Fibroblast of lung (primary cell): ENCODE results near the gene ABCD1. TPM values are rescaled to one million over a fixed set of nuclear protein-coding genes. Genes with fewer than 3 reads are reported as not detected.

Source experiments
- DNase-seq, 2 donors: peaks; one replicate each; pipeline versions ENCODE4 v3.0.0 to v3.0.0-alpha.2; 2010; ENCODE audit warnings: low read depth in 2 of 2
- H2AFZ ChIP-seq: 2 replicates; pipeline ENCODE4 v1.5.1; 2012; ENCODE audit warnings: low read length, control low read depth, inconsistent platforms
- H3K27ac ChIP-seq: 2 replicates; pipeline ENCODE4 v1.5.1; 2011; ENCODE audit warnings: low read length, control low read depth; ENCODE audit not compliant: insufficient read depth
- H3K27me3 ChIP-seq: 2 replicates; pipeline ENCODE4 v1.5.1; 2011; ENCODE audit warnings: mild to moderate bottlenecking, low read length; ENCODE audit not compliant: control insufficient read depth, insufficient read depth
- H3K36me3 ChIP-seq: 2 replicates; pipeline ENCODE4 v1.5.1; 2011; ENCODE audit warnings: low read length; ENCODE audit not compliant: control insufficient read depth, insufficient read depth
- H3K4me1 ChIP-seq: 2 replicates; pipeline ENCODE4 v1.5.1; 2011; ENCODE audit warnings: low read length; ENCODE audit not compliant: control insufficient read depth, insufficient read depth; ENCODE audit errors: extremely low read depth
- H3K4me2 ChIP-seq: 2 replicates; pipeline ENCODE4 v1.5.1; 2011; ENCODE audit warnings: low read length, control low read depth; ENCODE audit not compliant: insufficient read depth; ENCODE audit errors: extremely low read depth
- H3K4me3 ChIP-seq, 4 experiments: fragments of 200-600 bp in 1 of 4; sonication (generic) in 1 of 4; replicated peaks in 1 of 4; 2 replicates each; pipeline ENCODE4 v1.5.1; 2011 to 2016; ENCODE audit warnings: low read length in 4 of 4, low read depth in 3 of 4, mild to moderate bottlenecking in 3 of 4, control low read depth in 2 of 4, inconsistent platforms in 1 of 4, mixed read lengths in 1 of 4; ENCODE audit not compliant: insufficient read depth in 1 of 4; ENCODE audit errors: control extremely low read depth in 1 of 4
- H3K79me2 ChIP-seq: 2 replicates; pipeline ENCODE4 v1.5.1; 2012; ENCODE audit warnings: mild to moderate bottlenecking, low read length, inconsistent platforms; ENCODE audit not compliant: control insufficient read depth, insufficient read depth
- H3K9ac ChIP-seq: 2 replicates; pipeline ENCODE4 v1.5.1; 2011; ENCODE audit warnings: mild to moderate bottlenecking, low read length, control low read depth; ENCODE audit not compliant: insufficient read depth
- H3K9me3 ChIP-seq: 2 replicates; pipeline ENCODE4 v1.5.1; 2012; ENCODE audit warnings: low read depth, low read length; ENCODE audit not compliant: control insufficient read depth, insufficient read depth
- H4K20me1 ChIP-seq: 2 replicates; pipeline ENCODE4 v1.5.1; 2011; ENCODE audit warnings: low read length; ENCODE audit not compliant: control insufficient read depth, insufficient read depth; ENCODE audit errors: extremely low read depth
- EZH2 ChIP-seq: IDR thresholded peaks from 2 replicates; pipeline ENCODE4 v1.5.1; 2012; ENCODE audit warnings: low read length, control low read depth, mild to moderate bottlenecking; ENCODE audit errors: missing control alignments
- polyA plus RNA-seq, 2 donors: library from polyadenylated mRNA; depleted of rRNA in 1 of 2; stranded (reverse) in 1 of 2; unstranded in 1 of 2; fragments of >200 nt; gene quantifications; 2 replicates each; pipeline ENCODE4 v1.2.1, GENCODE V29; 2011 to 2012; ENCODE audit warnings: missing spikeins in 1 of 2
- total RNA-seq: library from RNA; depleted of rRNA; stranded (reverse); fragments of >200 nt; gene quantifications from 2 replicates; pipeline ENCODE4 v1.2.1, GENCODE V29; 2014
- TF ChIP-seq, protein P1 (sequence below), 2 donors: IDR thresholded peaks in 1 of 2; conservative IDR thresholded peaks in 1 of 2; 1 replicate in 1 of 2; 2 replicates in 1 of 2; pipeline ENCODE4 v1.5.1; 2011 to 2012; ENCODE audit warnings: low read length in 2 of 2, control low read depth in 1 of 2, inconsistent platforms in 1 of 2, low read depth in 1 of 2, mild to moderate bottlenecking in 1 of 2

ABCD1 gene
- total and polyA plus RNA-seq, 2 donors (not counting 1 experiment from before 2014, with no cell fraction given), result 4.0 to 12.7 TPM

DNA sequence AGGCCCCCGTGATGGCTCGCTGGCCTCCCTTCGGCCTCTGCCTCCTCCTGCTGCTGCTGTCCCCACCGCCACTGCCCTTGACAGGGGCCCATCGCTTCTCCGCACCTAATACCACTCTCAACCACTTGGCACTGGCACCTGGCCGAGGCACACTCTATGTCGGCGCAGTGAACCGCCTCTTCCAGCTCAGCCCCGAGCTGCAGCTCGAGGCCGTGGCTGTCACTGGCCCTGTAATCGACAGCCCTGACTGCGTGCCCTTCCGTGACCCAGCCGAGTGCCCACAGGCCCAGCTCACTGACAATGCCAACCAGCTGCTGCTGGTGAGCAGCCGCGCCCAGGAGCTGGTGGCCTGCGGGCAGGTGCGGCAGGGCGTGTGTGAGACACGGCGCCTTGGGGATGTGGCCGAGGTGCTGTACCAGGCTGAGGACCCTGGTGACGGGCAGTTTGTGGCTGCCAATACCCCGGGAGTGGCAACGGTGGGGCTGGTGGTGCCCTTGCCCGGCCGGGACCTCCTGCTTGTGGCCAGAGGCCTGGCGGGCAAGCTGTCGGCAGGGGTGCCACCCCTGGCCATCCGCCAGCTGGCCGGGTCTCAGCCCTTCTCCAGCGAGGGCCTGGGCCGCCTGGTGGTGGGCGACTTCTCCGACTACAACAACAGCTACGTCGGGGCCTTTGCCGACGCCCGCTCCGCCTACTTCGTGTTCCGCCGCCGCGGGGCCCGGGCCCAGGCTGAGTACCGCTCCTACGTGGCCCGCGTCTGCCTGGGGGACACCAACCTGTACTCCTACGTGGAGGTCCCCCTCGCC, 42.4 kb downstream of the ABCD1 start:
- Histone ChIP-seq H3K27ac (no peak overlapping the region), H3K4me2 (no peak overlapping the region), H3K27me3 (no peaks in the 10 kb centered on the region), H3K9me3 (no peaks in the 10 kb centered on the region), H3K36me3 (no peaks in the 10 kb centered on the region), H3K9ac (no peak overlapping the region), H4K20me1 (no peaks in the 10 kb centered on the region), H2AFZ (no peak overlapping the region), H3K79me2 (no peaks in the 10 kb centered on the region), H3K4me3 (no peak overlapping the region), H3K4me1 (peaks cover 3% of the 10 kb centered on the region)
- no peak for TF ChIP-seq EZH2
- TF ChIP-seq, protein P1, sequence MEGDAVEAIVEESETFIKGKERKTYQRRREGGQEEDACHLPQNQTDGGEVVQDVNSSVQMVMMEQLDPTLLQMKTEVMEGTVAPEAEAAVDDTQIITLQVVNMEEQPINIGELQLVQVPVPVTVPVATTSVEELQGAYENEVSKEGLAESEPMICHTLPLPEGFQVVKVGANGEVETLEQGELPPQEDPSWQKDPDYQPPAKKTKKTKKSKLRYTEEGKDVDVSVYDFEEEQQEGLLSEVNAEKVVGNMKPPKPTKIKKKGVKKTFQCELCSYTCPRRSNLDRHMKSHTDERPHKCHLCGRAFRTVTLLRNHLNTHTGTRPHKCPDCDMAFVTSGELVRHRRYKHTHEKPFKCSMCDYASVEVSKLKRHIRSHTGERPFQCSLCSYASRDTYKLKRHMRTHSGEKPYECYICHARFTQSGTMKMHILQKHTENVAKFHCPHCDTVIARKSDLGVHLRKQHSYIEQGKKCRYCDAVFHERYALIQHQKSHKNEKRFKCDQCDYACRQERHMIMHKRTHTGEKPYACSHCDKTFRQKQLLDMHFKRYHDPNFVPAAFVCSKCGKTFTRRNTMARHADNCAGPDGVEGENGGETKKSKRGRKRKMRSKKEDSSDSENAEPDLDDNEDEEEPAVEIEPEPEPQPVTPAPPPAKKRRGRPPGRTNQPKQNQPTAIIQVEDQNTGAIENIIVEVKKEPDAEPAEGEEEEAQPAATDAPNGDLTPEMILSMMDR (conservative IDR thresholded peaks at IDR 0.05 in 1 of 2, IDR thresholded peaks at IDR 0.05 in 1 of 2; ENCODE audit: low read depth in 1 of 2, low read length in 2 of 2), result no peak
- DNase-seq, result no peak

DNA sequence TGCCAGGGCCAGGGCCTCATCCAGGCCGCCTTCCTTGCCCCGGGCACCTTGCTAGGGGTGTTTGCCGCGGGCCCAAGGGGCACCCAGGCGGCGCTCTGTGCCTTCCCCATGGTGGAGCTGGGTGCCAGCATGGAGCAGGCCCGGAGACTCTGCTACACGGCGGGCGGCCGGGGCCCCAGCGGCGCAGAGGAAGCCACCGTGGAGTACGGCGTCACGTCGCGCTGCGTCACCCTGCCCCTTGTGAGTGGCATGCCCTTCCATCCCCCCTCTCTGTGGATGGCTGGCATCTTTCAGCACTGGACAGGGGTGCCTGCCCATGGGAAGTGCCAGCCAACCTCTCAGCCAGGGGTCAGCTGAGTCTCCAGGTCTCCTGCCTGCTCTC, 43.0 kb downstream of the ABCD1 start:
- Histone ChIP-seq H3K36me3 (no peaks in the 10 kb centered on the region), H3K9ac (no peak overlapping the region), H3K9me3 (no peaks in the 10 kb centered on the region), H3K4me1 (peaks cover 3% of the 10 kb centered on the region), H3K27ac (no peak overlapping the region), H3K4me2 (no peak overlapping the region), H3K27me3 (no peaks in the 10 kb centered on the region), H4K20me1 (no peaks in the 10 kb centered on the region), H2AFZ (no peak overlapping the region), H3K4me3 (no peak overlapping the region), H3K79me2 (no peaks in the 10 kb centered on the region)
- no peak for DNase-seq
- no peak for TF ChIP-seq EZH2
- TF ChIP-seq, protein P1 (conservative IDR thresholded peaks at IDR 0.05 in 1 of 2, IDR thresholded peaks at IDR 0.05 in 1 of 2; ENCODE audit: low read depth in 1 of 2, low read length in 2 of 2), result no peak

DNA sequence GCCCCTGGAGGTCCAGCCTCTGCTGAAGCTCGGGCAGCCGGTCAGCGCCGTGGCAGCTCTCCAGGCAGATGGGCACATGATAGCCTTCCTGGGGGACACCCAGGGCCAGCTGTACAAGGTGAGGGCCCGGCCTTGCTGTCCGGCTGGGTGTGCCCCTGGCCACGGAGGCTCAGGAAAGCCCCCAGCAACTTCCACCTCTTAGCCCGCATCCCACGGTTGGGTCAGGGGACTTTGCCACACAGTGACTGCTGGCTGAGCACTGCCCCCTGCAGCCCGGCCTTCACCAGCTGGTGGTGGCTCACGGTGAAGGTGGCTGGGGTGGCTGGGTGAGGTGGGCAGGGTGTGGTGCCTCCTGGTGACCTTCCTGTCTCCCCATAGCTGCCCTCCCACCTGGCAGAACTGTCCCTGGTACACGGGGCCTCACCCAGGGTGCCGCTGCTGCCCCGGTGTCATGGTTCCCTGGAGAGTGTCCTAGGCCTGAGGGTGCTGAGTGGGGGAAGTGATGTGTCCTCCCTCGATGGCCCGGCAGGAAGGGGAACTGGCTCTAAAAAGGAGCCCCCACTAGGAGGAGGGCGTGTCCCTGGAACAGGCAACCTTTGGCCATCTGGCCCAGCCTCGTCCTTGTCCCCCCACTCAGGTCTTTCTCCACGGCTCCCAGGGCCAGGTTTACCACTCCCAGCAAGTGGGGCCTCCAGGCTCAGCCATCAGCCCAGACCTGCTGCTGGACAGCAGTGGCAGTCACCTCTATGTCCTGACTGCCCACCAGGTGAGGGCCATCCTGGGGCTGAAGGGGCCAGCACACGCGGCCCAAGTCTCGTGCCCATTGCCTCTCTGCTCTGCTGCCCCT, 43.9 kb downstream of the ABCD1 start:
- no peaks in the 10 kb centered on the region for H4K20me1 ChIP-seq
- no peak overlapping the region for H3K4me2 ChIP-seq
- peaks cover 3% of the 10 kb centered on the region for H3K4me1 ChIP-seq
- DNase-seq, result no peak
- TF ChIP-seq, protein P1 (conservative IDR thresholded peaks at IDR 0.05 in 1 of 2, IDR thresholded peaks at IDR 0.05 in 1 of 2; ENCODE audit: low read depth in 1 of 2, low read length in 2 of 2), result no peak
- no peak for TF ChIP-seq EZH2
- H3K27me3 ChIP-seq, result no peaks in the 10 kb centered on the region
- H3K9me3 ChIP-seq, result no peaks in the 10 kb centered on the region
- H3K9ac ChIP-seq, result no peak overlapping the region
- H3K36me3 ChIP-seq, result no peaks in the 10 kb centered on the region
- H2AFZ ChIP-seq, result no peak overlapping the region
- H3K79me2 ChIP-seq, result no peaks in the 10 kb centered on the region
- no peak overlapping the region for H3K27ac ChIP-seq
- no peak overlapping the region for H3K4me3 ChIP-seq
